ENCODE results near the gene PTPRJ.

- TF ChIP-seq, protein P1, sequence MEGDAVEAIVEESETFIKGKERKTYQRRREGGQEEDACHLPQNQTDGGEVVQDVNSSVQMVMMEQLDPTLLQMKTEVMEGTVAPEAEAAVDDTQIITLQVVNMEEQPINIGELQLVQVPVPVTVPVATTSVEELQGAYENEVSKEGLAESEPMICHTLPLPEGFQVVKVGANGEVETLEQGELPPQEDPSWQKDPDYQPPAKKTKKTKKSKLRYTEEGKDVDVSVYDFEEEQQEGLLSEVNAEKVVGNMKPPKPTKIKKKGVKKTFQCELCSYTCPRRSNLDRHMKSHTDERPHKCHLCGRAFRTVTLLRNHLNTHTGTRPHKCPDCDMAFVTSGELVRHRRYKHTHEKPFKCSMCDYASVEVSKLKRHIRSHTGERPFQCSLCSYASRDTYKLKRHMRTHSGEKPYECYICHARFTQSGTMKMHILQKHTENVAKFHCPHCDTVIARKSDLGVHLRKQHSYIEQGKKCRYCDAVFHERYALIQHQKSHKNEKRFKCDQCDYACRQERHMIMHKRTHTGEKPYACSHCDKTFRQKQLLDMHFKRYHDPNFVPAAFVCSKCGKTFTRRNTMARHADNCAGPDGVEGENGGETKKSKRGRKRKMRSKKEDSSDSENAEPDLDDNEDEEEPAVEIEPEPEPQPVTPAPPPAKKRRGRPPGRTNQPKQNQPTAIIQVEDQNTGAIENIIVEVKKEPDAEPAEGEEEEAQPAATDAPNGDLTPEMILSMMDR (IDR thresholded peaks at IDR 0.05; ENCODE audit: low read depth, low read length): no peak
- TF ChIP-seq POLR2A (IDR thresholded peaks at IDR 0.05; ENCODE audit: extremely low read depth, insufficient read length): no peak
Measured at GRCh38 chr11:48103621-48104567, 123.5 kb downstream of the PTPRJ start.
